HG02973 (cell line): ENCODE measurements around the gene FOXD3.
"Not testable (repeated sequence)": the region's sequence is repeated elsewhere in the genome, so short reads cannot be mapped to it uniquely, and the experiment has no call there.

Source experiments
- ATAC-seq: cut with Tn5 transposase; IDR thresholded peaks from one replicate; pipeline ENCODE4 v1.9.1; 2021; ENCODE audit warnings: moderate library complexity; ENCODE audit not compliant: unreplicated experiment

The FOXD3 gene

DNA sequence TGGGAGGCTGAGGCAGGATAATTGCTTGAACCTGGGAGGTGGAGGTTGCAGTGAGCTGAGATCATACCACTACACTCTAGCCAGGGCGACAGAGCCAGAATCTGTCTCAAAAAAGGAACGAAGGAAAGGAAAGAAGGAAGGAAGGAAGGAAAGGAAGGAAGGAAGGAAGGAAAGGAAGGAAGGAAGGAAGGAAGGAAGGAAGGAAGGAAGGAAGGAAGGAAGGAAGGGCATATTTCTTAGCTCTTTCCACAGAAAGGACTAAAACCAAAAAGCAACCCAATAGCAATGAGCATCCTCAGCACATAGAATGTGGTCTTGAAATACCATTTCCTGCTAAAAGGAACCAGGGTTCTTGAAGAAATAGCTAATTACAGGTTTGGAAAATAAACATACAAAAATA, 33.9 kb downstream of the FOXD3 start:
- not testable (repeated sequence) for ATAC-seq

DNA sequence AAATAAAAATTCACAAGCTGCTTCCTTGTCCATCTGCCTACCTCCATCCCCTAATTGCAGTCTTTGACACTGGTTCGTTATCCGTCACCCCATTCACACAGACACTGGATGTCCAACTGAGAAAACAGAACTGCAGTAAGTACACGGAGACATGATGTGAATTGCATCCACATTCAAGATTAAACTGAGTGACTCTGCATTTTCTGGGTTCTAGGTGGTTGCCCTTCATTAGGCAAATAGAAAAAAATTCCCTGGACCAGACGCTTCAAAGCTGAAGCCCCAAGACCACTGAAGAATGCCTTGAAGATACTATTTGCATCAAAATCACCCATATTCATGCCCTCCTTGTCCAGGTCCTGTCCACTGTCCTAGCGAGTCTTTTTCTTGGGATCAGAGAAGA, 37.2 kb downstream of the FOXD3 start:
- ATAC-seq, result no peak

DNA sequence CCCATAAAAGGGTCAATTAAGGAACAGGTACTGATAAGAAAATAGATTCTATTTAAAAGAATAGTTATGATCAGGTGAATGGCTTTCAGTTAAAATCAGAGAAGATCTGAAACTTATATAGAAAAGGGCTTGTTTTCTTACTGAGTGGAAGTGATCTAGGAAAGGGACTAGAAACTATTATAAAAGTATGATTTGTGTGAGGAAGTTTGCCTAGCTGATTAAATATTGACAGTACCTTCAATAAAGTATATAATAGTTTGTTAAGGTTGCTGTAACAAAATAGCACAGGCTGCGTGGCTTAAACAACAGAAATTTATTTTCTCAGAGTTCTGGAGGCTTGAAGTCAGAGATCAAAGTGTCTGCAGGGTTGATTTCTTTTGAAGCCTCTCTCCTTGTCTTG, 39.7 kb downstream of the FOXD3 start:
- no peak for ATAC-seq

DNA sequence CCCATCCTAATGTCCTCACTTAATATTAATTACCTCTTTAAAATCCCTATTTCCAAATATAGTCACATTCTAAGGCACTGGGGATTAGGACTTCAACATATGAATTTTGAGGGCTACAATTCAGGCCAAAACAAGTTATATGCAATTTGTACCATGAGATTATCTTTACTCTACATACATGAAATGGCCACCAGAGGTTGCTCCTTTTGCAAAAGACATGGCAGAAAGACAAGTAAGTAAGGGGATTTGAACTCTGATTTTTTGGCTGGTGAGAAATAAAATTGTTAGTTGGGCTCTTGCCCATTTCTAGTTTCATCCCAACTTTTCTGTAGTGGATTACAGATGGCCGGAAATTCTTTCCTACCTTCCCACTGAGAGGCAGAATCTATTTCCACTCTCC, 40.2 kb downstream of the FOXD3 start:
- no peak for ATAC-seq

DNA sequence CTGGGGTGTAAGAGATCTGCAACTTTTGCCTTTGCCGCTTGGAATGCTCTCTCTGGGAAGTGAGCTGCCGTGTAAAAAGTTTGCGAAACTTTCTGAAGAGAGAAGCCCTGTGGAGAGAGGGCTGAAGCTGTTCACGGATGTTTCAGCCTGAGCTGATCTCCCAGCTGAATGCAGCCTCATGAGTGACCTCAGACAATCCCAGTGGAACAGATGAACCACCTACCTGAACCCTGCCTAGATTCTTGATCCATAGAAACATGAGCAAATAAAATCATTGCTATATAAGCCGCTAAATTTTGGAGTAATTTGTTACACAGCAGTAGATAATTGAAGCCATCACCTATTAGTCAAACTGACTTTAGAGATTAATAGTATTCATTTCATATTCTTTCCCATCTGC, 40.6 kb downstream of the FOXD3 start:
- no peak for ATAC-seq

DNA sequence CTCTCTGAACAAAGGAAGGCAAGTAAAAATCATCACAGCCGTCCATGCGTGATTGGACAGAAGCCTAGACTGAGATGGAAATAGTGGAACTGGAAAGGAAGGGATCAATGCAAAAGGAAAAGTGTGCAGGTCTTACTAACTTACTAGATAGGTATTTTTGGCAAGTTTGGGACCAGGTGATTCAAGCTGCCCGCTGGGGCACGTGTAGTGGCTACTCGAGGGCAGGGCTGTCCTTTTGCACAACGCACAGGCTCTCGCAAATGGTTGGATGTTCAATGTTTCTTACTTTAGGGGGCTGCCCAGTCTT, 44.5 kb downstream of the FOXD3 start:
- ATAC-seq, result no peak

DNA sequence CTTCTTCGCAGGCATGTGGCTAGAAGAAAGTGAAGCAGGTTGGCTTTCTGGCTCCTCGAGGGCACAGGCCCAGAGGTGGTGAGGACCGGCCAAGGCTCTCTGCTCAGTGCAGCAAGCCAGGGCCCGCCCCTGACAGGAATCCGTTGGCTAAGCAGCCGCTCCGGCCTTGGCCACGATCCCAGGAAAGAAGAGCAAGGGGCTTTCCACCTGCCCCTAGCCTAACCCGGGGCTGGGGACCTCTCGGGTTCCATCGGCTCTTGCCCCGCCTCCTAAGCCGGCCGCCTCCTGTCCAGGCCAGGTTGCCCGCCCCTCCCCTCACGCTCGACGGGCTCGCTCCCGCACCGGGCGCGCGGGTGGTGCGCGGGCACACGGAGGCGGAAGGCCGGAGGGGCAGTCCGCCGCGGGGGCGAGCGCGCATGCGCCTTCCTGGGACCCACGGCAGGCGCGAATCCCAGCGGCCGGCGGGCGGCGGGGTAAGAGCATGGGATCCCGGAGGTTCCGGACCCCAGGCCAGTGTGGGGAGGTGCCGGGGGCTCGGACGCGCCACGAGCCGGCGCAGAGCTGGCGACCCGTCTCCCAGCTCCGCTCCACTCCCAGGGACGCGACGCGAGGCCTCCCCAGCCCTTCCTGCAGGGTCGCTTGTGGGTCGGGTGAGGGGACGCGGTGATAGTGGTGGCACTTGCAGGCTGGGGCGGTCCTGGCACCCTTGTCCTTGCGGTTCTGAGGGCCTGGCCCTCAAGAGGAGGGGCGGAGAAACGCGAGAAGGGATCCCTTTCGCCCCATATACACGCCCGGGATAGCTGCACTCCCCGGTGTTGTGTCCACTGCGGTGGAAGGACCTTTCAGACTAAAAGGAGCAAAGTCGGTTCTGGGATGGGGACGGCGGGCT, 45.1 kb downstream of the FOXD3 start, which contains the start of gene ALG6:
Gene ALG6, plus strand, starts transcription at position 413 of the 889 bp plus-strand sequence. CDS start 3,351 bp downstream, outside the sequence.
- ATAC-seq, result peak; percentile 94

DNA sequence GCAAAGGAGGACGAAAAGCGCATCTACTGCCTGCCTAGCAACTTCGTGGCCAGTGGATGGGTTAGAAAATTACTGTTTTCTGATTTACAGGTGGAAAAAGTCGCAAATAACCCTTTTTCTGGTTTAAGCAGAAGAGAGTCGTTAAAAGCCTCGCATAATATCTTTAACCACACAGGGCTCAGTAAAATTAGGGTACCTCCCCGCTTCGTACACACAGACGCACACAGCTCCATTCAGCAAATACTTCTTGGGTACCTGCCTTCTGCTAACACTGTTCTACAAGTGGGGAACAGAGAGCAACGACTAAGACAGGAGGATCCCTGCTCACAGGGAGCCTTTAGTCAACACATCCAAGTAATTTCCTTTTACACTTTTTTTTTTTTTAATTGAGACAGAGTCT, 45.8 kb downstream of the FOXD3 start:
- no peak for ATAC-seq
